Tibial artery (tissue), 4 donors: ENCODE data around the gene CFAP251.
A peak's percentile ranks its signal among the peaks of the same experiment; 100 is the strongest.

Source experiments
- DNase-seq, 2 donors: peaks; one replicate each; pipeline ENCODE4 v3.0.0-alpha.2; 2019
- H3K27ac ChIP-seq, 2 donors: fragments of 200-600 bp; sonication (generic) in 1 of 2; 1 replicate in 1 of 2; 2 replicates in 1 of 2; pipeline ENCODE4 v1.5.1; 2018 to 2019; ENCODE audit warnings: mild to moderate bottlenecking in 1 of 2
- H3K27me3 ChIP-seq, 2 donors: fragments of 200-600 bp; sonication (generic) in 1 of 2; one replicate each; pipeline versions ENCODE4 v1.5.1 to v1.6.0; 2016 to 2019
- H3K36me3 ChIP-seq, 3 donors: fragments of 200-600 bp; sonication (generic) in 2 of 3; one replicate each; pipeline ENCODE4 v1.5.1; 2016 to 2019; ENCODE audit warnings: mild to moderate bottlenecking in 2 of 3
- H3K4me1 ChIP-seq, 4 donors: fragments of 200-600 bp; sonication (generic) in 2 of 4; 1 replicate in 3 of 4; 2 replicates in 1 of 4; pipeline ENCODE4 v1.5.1; 2016 to 2019
- H3K4me3 ChIP-seq, 2 donors: fragments of 200-600 bp; sonication (generic) in 1 of 2; 1 replicate in 1 of 2; 2 replicates in 1 of 2; pipeline ENCODE4 v1.5.1; 2018 to 2019; ENCODE audit warnings: mild to moderate bottlenecking in 2 of 2
- H3K9me3 ChIP-seq, 3 donors: fragments of 200-600 bp; sonication (generic) in 1 of 3; one replicate each; pipeline ENCODE4 v1.5.1; 2016 to 2019
- intact Hi-C: fragments of 100-400 bp; cut with DNase I; formaldehyde crosslinking; loops from one replicate; pipeline ENCODE4 v1.15.0; 2023; ENCODE audit warnings: low total_unique reads
- TF ChIP-seq, protein P1 (sequence below), 2 experiments: fragments of 200-600 bp in 1 of 2; fragments of 450-650 bp in 1 of 2; IDR thresholded peaks; one replicate each; pipeline ENCODE4 v1.5.1; 2017 to 2019; ENCODE audit warnings: antibody characterized with exemption in 2 of 2, mild to moderate bottlenecking in 1 of 2, moderate library complexity in 1 of 2

Gene CFAP251

DNA sequence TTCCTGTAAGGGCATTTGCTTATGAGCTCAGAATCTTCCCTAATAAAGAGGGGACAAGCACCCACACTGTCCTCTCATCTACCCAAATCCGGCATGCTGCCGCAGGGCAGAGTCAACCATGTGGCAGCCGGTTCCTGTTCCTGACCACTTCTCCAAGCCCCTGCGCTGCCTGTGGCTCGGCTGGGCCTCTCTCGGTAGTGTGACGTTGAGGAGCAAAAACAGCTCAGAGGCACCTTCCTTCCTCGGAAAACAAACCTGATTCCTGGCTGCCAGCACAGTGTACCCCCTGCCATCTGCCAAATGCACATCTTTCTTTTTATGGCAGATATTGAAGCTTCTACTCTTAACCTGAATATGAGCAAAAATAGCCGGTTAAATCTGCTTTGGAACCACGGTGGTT, 50.5 kb downstream of the CFAP251 start:
- Histone ChIP-seq H3K27ac (no peak overlapping the region), H3K9me3 (no peaks in the 10 kb centered on the region), H3K4me1 (peaks cover 0 to 5% (median under 1%) of the 10 kb centered on the region in 4 donors), H3K36me3 (peaks cover 0 to 5% (median 0%) of the 10 kb centered on the region in 3 donors), H3K4me3 (no peak overlapping the region), H3K27me3 (no peaks in the 10 kb centered on the region)
- peak in 1 of 2 donors; percentile 43 for DNase-seq
- TF ChIP-seq, protein P1, sequence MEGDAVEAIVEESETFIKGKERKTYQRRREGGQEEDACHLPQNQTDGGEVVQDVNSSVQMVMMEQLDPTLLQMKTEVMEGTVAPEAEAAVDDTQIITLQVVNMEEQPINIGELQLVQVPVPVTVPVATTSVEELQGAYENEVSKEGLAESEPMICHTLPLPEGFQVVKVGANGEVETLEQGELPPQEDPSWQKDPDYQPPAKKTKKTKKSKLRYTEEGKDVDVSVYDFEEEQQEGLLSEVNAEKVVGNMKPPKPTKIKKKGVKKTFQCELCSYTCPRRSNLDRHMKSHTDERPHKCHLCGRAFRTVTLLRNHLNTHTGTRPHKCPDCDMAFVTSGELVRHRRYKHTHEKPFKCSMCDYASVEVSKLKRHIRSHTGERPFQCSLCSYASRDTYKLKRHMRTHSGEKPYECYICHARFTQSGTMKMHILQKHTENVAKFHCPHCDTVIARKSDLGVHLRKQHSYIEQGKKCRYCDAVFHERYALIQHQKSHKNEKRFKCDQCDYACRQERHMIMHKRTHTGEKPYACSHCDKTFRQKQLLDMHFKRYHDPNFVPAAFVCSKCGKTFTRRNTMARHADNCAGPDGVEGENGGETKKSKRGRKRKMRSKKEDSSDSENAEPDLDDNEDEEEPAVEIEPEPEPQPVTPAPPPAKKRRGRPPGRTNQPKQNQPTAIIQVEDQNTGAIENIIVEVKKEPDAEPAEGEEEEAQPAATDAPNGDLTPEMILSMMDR (IDR thresholded peaks at IDR 0.05) = no peak
- intact Hi-C loops = no loop called here

DNA sequence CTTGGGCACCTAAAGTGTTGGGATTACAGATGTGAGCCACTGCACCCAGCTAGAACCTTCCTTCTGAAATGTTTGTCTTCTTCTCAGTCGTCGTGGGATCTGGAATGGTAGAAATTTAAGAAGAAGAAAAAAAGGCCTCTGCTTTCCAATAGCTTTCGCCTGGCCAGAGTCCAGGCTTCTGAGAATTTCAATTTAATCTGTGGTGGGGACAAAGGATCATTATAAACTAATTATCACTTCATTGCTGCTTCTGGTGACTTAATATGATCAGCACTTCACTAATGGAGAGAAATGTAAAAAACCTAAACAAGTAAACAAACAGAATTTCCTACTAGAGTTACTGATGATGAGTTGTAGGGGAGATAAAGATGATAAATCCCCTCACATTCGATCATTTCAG, 51.3 kb downstream of the CFAP251 start:
- TF ChIP-seq, protein P1 (IDR thresholded peaks at IDR 0.05) = no peak
- Histone ChIP-seq H3K4me3 (no peak overlapping the region), H3K36me3 (peaks cover 0 to 5% (median 0%) of the 10 kb centered on the region in 3 donors), H3K9me3 (no peaks in the 10 kb centered on the region), H3K4me1 (peaks cover 0 to 11% (median 4%) of the 10 kb centered on the region in 4 donors), H3K27ac (no peak overlapping the region), H3K27me3 (no peaks in the 10 kb centered on the region)
- DNase-seq = no peak
- intact Hi-C loops = no loop called here

DNA sequence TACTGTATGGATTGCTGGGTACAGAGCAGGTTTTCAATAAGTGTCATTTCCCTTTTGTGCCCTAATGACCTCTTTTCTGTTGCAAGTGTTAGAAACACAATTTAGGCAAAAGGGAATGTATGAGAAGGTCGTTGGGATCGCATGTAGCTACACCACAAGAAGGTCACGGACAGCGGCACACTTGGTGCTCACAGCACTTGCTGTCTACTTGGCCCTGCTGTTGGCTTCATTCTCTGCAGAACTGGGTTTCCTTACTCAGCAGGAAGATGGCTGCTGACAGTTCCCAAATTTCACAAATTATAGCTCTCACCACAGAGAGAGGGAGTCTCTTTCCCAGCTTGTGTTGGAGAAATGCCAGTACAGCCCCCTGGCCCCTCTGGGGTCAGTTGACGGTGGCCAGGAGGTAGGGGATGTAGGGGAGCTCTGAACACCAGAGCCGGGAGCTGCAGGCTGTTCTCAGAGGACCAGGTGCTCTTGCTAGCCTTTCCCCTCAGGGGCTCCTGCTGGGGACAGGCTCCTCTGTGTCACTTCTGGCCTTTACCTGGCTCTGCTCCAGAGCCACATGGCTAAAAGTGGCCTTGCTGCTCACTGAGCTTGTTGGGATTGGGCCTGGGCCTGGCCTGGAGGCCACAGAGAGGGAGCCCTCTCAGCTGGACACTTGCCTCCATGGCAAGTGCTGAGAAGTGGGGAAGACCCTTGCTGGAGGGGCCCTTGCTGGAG, 52.3 kb downstream of the CFAP251 start:
- Histone ChIP-seq H3K4me3 (no peak overlapping the region), H3K36me3 (peaks cover 0 to 5% (median 0%) of the 10 kb centered on the region in 3 donors)

DNA sequence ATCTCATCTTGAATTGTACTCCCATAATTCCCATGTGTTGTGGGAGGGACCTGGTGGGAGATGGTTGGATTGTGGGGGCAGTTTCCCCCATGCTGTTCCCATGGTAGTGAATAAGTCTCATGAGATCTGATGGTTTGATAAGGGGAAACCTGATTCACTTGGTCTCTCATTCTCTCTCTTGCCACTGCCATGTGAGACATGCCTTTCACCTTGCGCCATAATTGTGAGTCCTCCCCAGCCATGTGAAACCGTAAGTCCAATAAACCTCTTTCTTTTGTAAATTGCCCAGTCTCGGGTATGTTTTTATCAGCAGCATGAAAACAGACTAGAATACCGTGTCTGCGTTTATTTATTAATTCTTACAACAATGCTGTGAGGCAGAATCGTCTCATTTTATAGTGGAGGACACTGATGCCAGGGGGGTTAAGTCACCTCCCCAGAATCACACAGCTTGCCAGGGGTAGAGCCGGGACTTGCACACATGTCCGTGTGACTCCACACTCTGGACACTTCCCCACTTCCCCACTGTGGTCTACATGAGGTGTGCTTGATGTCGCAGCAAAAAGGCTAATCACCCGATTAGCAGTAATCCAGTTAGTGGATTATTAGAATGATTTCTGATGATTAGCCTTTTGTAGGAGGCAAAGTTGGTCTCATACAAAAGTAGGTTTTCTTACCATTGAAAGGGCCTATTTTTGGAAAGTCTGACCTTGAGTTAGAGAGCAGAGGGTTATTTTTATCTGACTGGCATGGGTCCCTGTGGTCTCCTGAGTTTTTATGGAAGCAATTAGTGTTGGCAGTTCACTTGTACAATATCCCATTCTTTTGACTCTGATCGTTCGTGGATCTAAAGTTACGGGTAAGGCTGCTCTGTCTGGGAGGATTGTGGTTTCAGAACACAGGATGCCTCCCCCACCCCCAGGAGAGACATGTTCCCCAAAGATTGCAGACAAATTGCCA, 55.9 kb downstream of the CFAP251 start:
- no peak for DNase-seq
- intact Hi-C loops = no loop called here
- H3K27ac ChIP-seq = no peak overlapping the region
- H3K27me3 ChIP-seq = no peaks in the 10 kb centered on the region
- peaks cover 0 to 15% (median 7%) of the 10 kb centered on the region in 4 donors for H3K4me1 ChIP-seq
- H3K36me3 ChIP-seq = no peaks in the 10 kb centered on the region
- H3K9me3 ChIP-seq = no peaks in the 10 kb centered on the region
- TF ChIP-seq, protein P1 (IDR thresholded peaks at IDR 0.05) = no peak
- H3K4me3 ChIP-seq = no peak overlapping the region

More for the DNA sequence above, 52.3 kb downstream of the CFAP251 start:
- Histone ChIP-seq H3K9me3 (no peaks in the 10 kb centered on the region), H3K4me1 (peaks cover 0 to 15% (median 7%) of the 10 kb centered on the region in 4 donors), H3K27ac (no peak overlapping the region), H3K27me3 (no peaks in the 10 kb centered on the region)
- no peak for DNase-seq
- TF ChIP-seq, protein P1 (IDR thresholded peaks at IDR 0.05) = no peak
- intact Hi-C loops = no loop called here

DNA sequence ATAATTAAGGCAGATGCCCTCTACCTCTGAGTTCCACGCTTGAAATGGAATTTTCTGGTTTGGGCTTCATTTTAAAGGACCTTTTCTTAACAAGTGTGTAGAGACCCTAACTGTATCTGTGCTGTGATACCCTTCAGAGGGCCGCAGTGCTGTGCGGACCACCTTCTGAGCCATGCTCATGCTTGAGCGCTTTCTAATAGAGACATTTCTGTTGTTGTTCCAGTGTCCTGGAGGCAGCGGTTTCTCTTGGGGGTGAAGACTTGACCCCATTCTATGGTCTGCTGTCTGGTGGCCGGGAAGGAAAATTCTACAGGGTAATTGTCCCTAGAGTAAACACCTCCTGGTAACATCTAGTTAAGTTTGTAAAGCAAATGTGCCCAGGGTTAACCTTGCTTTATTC, 56.6 kb downstream of the CFAP251 start:
- Histone ChIP-seq H3K4me3 (no peak overlapping the region), H3K27me3 (no peaks in the 10 kb centered on the region), H3K9me3 (no peaks in the 10 kb centered on the region), H3K4me1 (peaks cover 0 to 15% (median 7%) of the 10 kb centered on the region in 4 donors), H3K36me3 (no peaks in the 10 kb centered on the region), H3K27ac (no peak overlapping the region)
- intact Hi-C loops = no loop called here
- TF ChIP-seq, protein P1 (IDR thresholded peaks at IDR 0.05) = no peak
- DNase-seq = no peak
